HFFc6 (cell line): ENCODE results near the gene SOX6. TPM values are rescaled to one million over a fixed set of nuclear protein-coding genes. Genes with fewer than 3 reads are reported as not detected.
"Not testable (repeated sequence)": the region's sequence is repeated elsewhere in the genome, so short reads cannot be mapped to it uniquely, and the experiment has no call there.

ENCODE experiments used
- DNase-seq: peaks from one replicate; pipeline ENCODE4 v3.0.0-alpha.2; 2018
- H3K27ac Mint-ChIP-seq: 2 replicates; pipeline ENCODE4 v1.8.0; 2020; ENCODE audit warnings: mild to moderate bottlenecking, mixed read lengths
- H3K27me3 Mint-ChIP-seq: 2 replicates; pipeline ENCODE4 v1.8.0; 2021; ENCODE audit warnings: mild to moderate bottlenecking, moderate library complexity, mixed read lengths; ENCODE audit not compliant: insufficient read depth
- H3K36me3 Mint-ChIP-seq: 2 replicates; pipeline ENCODE4 v1.8.0; 2021; ENCODE audit warnings: low read depth, mixed read lengths
- H3K4me1 Mint-ChIP-seq: 2 replicates; pipeline ENCODE4 v1.8.0; 2020; ENCODE audit warnings: low read depth, mixed read lengths
- H3K4me3 Mint-ChIP-seq: 2 replicates; pipeline ENCODE4 v1.8.0; 2020; ENCODE audit warnings: mild to moderate bottlenecking, moderate library complexity, mixed read lengths
- H3K9me3 Mint-ChIP-seq: 2 replicates; pipeline ENCODE4 v1.8.0; 2020; ENCODE audit warnings: mild to moderate bottlenecking, mixed read lengths
- total RNA-seq, 6 experiments: library from RNA; stranded (reverse); fragmentation: NEBNext Ultra II Directional; extraction: Animal tissue kit (Norgen Biotek cat#: 25700); gene quantifications; 2 replicates in 1 of 6; 3 replicates in 5 of 6; pipeline ENCODE4 v1.2.3, GENCODE V29; 2021
- TF ChIP-seq, protein P1 (sequence below): fragments of 200-600 bp; sonication (generic); IDR thresholded peaks from 2 replicates; pipeline ENCODE4 v1.5.0; 2021; ENCODE audit warnings: antibody characterized with exemption, mild to moderate bottlenecking

Gene SOX6
- total RNA-seq, 6 experiments from 2014 or later, result 0.66 to 6.5 (median 1.4) TPM

DNA sequence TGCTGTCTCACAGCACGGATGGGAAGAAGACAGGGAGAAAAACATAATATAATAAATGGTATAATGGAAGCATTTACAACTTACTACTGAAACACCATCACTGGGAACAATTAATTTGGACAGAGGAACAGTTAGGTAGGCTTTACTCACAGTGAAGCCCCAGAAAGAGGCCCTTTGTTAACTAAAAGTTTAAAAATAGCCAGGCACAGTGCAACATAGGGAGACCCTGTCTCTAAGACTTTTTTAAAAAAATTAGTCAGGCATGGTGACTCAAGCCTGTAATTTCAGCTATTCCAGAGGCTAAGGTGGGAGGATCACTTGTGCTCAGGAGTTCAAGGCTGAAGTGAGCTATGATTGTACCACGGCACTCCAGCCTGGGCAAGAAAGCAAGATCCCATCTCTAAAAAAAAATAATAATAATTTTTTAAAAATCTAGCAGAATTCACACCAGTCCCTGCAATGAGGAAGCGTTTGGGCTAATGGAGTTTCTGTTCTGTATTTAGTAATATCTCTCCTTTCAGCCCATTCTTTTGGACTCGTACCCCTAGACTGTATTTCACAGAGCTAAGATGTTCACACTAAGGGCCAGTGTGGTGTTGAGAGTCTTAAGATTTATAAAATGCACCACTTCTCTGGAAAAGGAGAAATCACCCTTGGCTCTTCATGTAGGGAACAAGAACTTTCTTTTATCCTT lies 275.5 kb downstream of the SOX6 start:
- peaks cover 5% of the 10 kb centered on the region for H3K9me3 Mint-ChIP-seq
- no peaks in the 10 kb centered on the region; the same call in 1 of the 2 replicates for H3K4me1 Mint-ChIP-seq
- 0 out of 2 replicates have a peak, but pooled peaks cover 6% of the 10 kb centered on the region for H3K36me3 Mint-ChIP-seq
- TF ChIP-seq, protein P1, sequence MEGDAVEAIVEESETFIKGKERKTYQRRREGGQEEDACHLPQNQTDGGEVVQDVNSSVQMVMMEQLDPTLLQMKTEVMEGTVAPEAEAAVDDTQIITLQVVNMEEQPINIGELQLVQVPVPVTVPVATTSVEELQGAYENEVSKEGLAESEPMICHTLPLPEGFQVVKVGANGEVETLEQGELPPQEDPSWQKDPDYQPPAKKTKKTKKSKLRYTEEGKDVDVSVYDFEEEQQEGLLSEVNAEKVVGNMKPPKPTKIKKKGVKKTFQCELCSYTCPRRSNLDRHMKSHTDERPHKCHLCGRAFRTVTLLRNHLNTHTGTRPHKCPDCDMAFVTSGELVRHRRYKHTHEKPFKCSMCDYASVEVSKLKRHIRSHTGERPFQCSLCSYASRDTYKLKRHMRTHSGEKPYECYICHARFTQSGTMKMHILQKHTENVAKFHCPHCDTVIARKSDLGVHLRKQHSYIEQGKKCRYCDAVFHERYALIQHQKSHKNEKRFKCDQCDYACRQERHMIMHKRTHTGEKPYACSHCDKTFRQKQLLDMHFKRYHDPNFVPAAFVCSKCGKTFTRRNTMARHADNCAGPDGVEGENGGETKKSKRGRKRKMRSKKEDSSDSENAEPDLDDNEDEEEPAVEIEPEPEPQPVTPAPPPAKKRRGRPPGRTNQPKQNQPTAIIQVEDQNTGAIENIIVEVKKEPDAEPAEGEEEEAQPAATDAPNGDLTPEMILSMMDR, result no peak
- DNase-seq, result no peak
- 0 out of 2 replicates have a peak, but pooled peaks cover 1% of the 10 kb centered on the region for H3K27me3 Mint-ChIP-seq
- no peak overlapping the region for H3K27ac Mint-ChIP-seq
- H3K4me3 Mint-ChIP-seq, result no peak overlapping the region

DNA sequence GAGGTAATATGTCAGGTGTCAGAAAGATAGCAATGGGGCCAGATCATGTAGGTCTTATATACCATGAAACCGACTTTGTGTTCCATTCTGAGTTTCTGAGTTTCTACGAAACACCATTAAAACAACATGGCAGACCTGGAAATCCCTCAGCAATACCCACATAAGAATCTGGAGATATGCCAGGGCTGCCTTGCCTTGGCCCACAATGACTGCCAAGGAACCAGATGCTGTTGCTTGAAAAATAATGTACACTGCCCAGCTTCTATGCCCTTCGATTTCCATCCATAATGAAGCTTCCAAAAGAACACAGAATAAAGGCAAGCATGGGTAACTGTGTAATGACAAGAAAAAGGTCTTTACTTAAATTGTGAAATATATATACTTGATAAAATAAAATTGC lies 277.4 kb downstream of the SOX6 start:
- H3K4me1 Mint-ChIP-seq, result no peaks in the 10 kb centered on the region; the same call in 1 of the 2 replicates
- H3K27me3 Mint-ChIP-seq, result peaks cover 3% of the 10 kb centered on the region; the same call in 1 of the 2 replicates
- DNase-seq, result no peak
- H3K36me3 Mint-ChIP-seq, result peaks cover 6% of the 10 kb centered on the region; the same call in 1 of the 2 replicates
- H3K27ac Mint-ChIP-seq, result no peak overlapping the region
- peaks cover 17% of the 10 kb centered on the region for H3K9me3 Mint-ChIP-seq
- no peak overlapping the region for H3K4me3 Mint-ChIP-seq
- TF ChIP-seq, protein P1, result no peak

DNA sequence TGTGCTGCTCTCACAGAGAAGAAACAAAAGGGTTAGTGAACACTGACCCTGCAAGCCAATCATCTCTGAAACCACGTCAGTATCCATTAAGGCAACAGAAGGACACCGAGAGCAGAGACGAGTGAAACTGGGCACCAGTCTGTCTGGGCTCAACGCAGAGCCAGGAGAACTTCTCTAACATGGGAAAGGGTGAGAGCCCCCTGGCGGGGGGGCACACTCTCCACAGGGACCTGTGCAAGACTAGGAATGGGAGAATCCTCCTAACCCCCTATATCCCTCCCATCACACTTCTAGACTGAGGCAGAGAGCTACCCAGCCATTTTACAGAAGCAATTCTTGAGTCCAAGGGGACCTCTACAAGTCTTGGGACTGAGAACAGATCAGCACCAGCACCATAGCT lies 285.8 kb downstream of the SOX6 start:
- no peak overlapping the region for H3K27ac Mint-ChIP-seq
- peaks cover 6% of the 10 kb centered on the region; the same call in 1 of the 2 replicates for H3K36me3 Mint-ChIP-seq
- no peaks in the 10 kb centered on the region; the same call in 1 of the 2 replicates for H3K4me1 Mint-ChIP-seq
- peaks cover 29% of the 10 kb centered on the region for H3K9me3 Mint-ChIP-seq
- no peak overlapping the region for H3K4me3 Mint-ChIP-seq
- peaks cover 1% of the 10 kb centered on the region; the same call in 1 of the 2 replicates for H3K27me3 Mint-ChIP-seq
- no peak for DNase-seq
- TF ChIP-seq, protein P1, result no peak; the same call in 1 of the 2 replicates

DNA sequence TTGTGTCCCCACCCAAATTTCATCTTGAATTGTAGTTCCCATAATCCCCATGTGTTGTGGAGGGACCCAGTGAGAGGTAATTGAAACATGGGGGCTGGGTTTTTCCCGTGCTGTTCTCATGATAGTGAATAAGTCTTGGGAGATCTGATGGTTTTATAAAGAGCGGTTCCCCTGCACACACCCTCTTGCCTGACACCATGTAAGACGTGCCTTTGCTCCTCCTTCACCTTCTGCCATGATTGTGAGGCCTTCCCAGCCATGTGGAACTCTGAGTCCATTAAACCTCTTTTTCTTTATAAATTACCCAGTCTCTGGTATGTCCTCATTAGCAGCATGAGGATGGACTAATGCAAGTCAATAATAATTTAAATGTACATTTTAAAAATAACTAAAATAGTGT lies 289.1 kb downstream of the SOX6 start:
- H3K4me1 Mint-ChIP-seq, H3K27ac Mint-ChIP-seq, H3K27me3 Mint-ChIP-seq, DNase-seq, H3K4me3 Mint-ChIP-seq, H3K36me3 Mint-ChIP-seq: not testable (repeated sequence)
- H3K9me3 Mint-ChIP-seq, result peaks cover 17% of the 10 kb centered on the region

DNA sequence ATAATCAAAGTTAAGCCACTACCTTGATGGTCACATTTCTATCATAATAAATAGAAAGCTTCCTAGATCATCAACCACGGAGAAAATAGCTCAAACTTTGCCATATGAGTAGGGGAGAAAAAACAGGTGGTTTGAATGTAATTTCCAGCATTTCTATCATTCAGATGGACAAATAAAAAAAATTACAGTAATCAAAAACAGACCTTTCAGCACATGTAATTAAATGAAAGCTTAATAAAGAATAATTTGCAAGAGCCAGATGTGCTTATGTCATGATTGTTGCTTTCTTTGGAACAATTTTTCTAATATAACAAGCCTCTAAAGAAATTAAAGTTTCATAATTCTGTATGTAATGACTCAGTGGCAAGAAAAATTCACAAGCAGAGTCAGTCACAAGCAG lies 297.0 kb downstream of the SOX6 start:
- H3K27ac Mint-ChIP-seq, result no peak overlapping the region
- TF ChIP-seq, protein P1, result no peak
- no peaks in the 10 kb centered on the region for H3K27me3 Mint-ChIP-seq
- H3K4me3 Mint-ChIP-seq, result no peak overlapping the region
- H3K4me1 Mint-ChIP-seq, result no peaks in the 10 kb centered on the region
- DNase-seq, result no peak
- H3K36me3 Mint-ChIP-seq, result peaks cover 6% of the 10 kb centered on the region; the same call in 1 of the 2 replicates
- H3K9me3 Mint-ChIP-seq, result peaks cover 8% of the 10 kb centered on the region

DNA sequence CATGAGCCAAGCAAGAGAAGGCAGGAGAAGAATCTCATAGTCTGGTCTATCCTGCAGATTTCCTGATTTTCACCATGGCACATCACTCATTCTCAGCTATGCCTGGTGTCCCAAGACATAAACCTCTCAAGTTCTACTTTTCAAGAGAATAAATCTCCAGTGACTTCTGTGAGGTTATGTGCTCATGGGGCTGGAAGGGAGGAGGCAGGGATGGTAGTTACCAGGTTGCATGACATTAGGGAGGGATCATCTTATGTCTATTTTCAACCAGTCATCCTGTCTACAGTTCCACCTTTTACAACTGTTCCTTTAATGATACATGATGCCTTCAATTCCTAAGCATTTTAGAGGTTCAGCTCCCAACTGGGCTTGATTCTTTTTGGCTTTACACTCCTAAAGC lies 297.7 kb downstream of the SOX6 start:
- H3K27ac Mint-ChIP-seq, result no peak overlapping the region
- peaks cover 6% of the 10 kb centered on the region; the same call in 1 of the 2 replicates for H3K36me3 Mint-ChIP-seq
- TF ChIP-seq, protein P1, result no peak
- no peak for DNase-seq
- peaks cover 8% of the 10 kb centered on the region for H3K9me3 Mint-ChIP-seq
- H3K4me1 Mint-ChIP-seq, result no peaks in the 10 kb centered on the region
- no peak overlapping the region for H3K4me3 Mint-ChIP-seq
- no peaks in the 10 kb centered on the region for H3K27me3 Mint-ChIP-seq
